HG02885 (cell line): ENCODE measurements around the gene LATS1.
A peak's percentile ranks its signal among the peaks of the same experiment; 100 is the strongest.
"Not testable (repeated sequence)": the region's sequence is repeated elsewhere in the genome, so short reads cannot be mapped to it uniquely, and the experiment has no call there.

Experiments
- ATAC-seq: cut with Tn5 transposase; IDR thresholded peaks from one replicate; pipeline ENCODE4 v1.9.1; 2021; ENCODE audit warnings: mild to moderate bottlenecking; ENCODE audit not compliant: unreplicated experiment, poor library complexity

The LATS1 gene

DNA sequence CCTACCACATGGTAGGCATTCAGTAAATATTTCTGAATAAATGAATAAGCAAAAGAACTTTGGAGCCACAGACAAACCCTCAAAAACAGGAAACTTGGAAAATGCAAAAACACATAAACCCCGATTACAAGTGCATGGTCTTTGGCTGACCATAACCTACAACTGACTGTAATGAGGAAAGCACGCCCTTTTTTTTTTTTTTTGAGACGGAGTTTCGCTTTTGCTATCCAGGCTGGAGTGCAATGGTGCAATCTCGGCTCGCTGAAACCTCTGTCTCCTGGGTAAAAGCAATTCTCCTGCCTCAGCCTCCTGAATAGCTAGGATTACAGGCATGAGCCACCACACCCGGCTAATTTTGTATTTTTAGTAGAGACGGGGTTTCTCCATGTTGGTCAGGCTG lies 11.9 kb upstream of the LATS1 start:
- no peak for ATAC-seq

DNA sequence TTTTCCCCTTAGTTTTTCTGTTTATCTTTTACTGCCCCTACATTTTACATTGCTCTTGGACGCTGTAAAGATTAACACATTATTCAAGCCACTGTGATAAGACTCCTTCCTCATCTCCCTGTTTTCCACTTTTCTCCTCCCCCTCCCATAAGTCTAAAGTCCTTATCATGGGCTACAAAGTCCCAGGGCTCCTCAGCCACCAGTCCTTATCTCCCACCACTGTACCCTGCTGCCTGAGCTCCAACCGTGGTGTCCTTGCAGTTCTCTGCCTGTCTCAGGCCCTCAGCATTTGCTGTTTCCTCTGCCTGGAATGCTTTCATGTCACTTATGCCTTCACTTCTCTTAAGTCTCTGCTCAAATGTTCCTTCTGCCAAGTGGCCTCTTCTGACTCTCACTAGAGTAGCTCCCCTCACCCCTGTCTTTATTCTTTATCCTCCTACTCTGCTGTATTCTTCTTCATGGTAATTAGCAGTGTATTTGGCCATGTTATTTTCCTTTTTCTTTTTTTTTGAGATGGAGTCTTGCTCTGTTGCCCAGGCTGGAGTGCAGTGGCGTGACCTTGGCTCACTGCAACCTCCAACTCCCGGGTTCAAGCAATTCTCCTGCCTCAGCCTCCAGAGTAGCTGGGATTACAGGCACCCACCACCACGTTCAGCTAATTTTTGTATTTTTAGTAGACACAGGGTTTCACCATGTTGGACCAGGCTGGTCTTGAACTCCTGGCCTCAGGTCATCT lies 10.8 kb upstream of the LATS1 start:
- ATAC-seq = no peak

DNA sequence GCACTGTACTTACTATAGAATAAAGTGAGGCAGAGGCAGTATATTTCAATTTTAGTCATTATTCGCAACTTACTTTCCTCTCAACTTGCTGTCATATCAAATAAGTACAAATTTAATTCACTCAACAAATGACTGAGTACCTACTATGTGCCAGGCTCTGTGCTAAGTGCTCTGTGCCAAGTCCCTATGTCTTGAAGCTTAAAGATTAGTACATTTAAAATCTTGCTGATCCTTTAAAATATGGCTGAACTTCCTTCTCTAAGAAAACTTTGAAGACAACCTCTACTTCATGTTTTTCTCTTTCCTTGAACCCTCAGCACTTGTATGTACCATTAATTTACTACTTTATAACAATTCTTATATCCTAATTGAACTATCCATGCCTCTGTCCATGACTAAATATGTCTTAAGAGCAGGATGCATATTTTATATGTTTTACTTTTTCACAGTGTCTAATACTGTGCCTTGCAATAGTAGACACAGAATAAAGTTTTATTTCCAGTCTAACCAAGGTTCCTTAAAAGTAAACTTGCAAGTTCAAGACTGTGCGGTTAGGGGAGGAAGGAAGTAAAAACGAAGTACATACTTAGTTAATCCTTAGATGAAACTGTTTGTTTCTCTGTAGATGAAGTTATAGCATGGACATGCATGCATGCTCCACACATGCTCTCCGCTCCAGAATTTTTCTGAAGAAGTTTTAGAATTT lies 10.0 kb upstream of the LATS1 start:
- no peak for ATAC-seq

DNA sequence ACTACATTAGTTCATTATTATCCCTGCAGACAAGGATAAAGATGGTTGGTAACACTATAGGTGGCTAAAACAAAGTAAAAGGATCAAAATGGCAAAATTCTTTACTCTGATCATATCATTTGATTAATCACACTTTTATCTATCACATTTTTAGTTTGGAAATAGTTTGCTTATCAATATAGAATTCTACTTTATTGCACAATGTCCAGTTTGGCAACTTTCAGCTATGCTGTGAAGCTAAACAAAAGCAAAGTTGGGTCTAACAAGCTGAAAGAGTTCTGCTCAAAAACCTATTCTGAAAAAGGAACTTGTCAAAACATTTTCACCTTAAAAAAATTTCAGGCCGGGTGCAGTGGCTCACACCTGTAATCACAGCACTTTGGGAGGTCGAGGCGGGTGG lies 7.9 kb upstream of the LATS1 start:
- ATAC-seq = no peak

DNA sequence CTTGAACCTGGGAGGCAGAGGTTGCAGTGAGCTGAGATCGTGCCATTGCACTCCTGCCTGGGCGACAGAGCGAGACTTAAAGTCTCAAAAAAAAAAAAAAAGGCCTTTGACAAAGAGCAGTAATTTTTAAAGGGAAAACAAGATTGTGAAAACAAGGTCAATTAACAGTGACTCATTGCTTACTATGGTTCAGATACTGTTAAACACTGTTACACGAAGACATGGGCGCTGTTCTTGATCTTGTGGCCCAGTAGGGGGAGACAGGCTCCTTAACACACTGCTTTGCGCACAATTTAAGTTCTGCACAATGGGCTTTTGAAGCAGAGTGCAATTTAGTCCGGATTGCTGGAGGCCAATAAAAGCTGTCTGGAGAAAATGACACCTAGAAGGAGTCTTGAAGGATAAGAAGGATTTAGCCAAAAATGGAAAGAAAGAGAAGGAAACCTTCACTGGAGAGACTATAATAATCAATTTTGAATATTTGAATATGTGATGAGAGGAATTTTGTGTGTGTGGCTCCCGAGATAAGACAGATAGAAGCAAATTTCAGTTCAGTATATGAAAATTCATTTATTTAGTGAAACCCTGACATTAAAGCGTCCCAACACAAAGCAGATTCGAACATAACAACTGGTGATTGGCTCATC lies 6.0 kb upstream of the LATS1 start:
- peak; percentile 45 for ATAC-seq

DNA sequence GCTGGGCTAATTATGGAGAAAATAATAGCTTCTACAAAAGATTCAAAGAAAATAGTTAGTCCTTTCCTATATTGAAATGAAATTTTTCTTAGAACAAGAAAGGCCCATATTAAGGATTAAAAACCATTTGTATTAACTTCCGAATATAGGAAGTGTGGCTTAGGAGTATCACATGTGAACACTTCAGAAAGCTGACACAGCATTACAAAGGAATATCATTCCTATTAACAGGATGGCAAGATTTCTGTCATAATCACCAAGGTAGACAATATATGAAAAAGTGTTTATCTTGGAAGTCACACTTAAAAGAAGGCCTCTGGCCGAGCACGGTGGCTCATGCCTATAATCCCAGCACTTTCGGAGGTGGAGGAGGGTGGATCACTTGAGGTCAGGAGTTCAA lies 5.4 kb upstream of the LATS1 start:
- no peak for ATAC-seq

DNA sequence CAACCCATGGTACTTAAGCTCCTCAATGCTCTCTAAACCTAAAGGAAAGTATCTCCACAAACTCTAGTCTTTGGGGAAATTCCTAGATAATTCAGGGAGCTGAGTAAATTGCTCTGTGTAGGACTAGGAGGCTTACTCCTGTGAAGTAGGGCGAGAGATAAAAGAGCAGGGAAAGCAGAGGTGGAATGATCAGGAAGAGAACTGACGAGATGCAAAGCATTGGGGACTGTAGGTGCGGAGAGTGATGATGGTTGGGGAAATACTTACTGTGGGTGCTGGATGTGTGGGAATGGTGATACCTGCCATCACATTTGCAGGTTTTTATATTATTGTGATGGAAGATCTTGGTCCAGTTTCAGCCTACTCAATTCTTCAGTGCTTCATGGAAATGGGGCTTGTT lies 1.6 kb upstream of the LATS1 start:
- ATAC-seq = no peak

DNA sequence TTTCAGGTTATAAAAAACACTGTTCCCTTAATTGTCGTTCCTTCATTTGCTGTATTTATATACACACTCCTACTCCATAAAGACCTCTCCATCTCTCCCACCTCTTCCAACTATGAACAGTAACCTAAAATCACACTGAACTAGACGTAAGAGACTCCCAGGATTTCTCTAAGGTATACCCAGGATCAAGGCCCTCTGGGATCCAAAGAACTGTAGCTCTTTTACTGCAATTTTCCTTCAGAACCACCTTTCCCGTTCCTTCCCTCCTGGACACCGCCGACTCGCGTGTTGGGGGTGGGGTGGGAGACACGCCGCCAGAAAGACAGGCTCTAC lies 680 bp downstream of the LATS1 start:
- no peak for ATAC-seq

DNA sequence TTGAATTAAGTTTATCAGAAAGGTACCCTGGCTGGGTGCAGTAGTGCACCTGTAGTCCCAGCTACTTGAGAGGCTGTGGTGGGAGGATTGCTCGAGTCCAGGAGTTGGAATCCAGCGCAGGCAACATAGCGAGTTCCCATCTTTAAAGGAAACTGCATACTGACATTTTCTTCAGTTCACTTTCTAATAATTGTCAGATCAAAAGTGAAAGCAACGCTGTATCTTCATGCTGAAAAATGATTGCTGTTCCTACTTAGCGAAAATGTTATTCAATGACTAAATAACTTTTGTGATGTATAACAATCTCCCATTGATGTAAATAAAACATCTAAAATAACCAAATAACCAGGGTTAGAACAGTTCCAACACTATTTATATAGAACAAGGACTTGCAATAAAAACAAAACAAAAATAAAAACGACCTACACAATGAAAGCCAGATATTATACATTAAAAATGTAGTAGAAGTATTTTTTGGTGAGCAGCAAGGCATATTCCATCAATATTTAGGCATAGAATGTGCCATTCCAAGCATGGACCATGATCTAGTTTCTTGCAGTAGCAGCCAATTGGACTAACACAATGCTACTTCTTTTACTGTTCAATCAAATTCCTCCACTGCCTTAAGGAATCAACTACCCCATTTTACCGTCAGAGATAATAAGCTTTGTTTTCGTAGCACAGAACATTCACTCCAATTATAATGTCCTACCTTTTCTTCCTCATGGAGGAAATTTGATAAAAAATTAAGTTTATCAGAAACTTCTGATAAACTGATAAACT lies 1.5 kb downstream of the LATS1 start:
- ATAC-seq = no peak

DNA sequence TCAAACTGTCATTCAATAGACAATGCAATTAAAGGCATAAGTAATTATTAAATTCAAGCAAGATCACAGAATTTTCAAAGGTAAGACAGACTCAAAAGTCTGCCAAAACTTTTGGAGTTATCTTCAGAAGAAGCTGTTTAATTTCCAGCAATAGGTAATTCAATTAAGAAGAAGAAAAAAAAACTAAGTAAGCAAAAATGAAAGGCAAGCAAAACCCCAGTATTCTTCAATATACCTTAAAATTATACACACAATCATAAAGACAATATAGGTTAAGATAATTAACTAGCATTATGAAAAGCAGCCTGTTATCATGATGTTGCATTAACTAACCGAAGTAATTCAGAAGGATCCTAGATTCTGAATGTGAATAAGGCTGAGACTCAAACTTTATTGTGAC lies 3.5 kb downstream of the LATS1 start:
- no peak for ATAC-seq

DNA sequence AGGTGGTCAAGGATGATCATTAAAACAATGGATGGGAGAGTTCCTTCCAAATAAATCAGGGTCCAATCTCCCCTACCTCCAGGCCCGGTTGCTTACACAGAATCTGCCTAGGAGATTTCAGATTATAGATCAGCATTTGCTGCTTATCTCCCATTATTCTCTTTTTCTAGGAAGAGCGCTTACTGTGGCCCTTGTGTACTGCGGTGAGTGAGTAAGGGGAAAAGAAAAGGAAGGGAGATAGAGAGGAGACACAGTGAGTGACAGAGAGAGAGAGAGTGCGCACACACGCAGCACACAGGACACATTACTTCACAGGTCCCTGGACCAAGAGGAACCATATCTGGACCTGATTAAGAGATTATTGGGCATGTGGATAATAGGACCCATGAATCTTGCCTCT lies 6.2 kb downstream of the LATS1 start:
- no peak for ATAC-seq

DNA sequence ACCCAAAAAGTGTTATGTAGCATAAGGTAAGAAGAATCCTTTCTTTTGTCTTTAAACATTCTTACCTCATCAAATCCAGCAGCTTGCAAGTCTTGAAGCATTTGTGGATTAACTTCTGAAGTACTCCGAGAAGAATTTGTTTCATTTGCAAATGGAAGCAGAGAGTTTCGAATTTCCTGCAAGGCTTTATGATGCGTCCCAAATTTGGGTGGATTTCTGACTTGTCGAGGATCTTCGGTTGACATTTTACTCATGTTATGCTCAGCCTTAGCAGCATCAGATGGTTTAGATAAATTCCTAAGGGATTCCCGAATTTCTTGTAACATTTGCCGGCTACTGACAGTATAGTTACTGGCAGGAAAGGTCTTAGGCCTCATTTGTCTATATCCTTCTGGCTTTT lies 16.2 kb downstream of the LATS1 start:
- ATAC-seq = no peak

DNA sequence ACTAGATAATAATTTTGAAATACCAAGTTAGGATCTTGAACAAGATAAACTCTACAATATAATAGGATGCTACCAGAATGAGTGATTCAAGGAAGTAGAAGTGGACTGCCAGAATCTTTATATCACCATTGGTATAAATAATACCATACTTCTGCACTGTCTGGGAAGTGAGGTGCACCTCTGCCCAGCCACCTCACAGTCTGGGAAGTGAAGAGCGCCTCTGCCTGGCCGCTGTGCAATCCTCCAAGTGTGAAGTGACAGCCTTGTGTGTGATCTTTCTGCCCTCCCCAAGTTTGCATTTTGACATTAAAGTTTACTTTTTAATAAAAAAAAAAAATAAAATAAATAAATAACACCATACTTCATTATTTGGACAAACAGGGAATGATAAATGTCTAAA lies 18.8 kb downstream of the LATS1 start:
- no peak for ATAC-seq

DNA sequence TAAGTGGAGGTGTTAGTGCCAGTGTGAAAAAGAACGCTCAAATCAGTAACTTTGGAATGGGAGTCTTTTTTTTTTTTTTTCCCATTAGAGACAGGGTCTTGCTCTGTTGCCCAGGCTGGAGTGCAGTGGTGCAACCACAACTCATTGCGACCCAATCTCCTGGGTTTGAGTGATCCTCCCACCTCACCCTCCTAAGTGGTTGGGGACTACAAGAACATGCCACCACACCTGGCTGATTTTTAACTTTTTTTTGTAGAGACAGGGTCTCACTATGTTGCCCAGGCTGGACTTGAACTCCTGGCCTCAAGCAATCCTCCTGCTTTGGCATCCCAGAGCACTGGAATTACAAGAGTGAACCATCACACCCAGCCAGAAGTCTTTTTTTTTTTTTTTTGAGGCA lies 19.7 kb downstream of the LATS1 start:
- no peak for ATAC-seq

DNA sequence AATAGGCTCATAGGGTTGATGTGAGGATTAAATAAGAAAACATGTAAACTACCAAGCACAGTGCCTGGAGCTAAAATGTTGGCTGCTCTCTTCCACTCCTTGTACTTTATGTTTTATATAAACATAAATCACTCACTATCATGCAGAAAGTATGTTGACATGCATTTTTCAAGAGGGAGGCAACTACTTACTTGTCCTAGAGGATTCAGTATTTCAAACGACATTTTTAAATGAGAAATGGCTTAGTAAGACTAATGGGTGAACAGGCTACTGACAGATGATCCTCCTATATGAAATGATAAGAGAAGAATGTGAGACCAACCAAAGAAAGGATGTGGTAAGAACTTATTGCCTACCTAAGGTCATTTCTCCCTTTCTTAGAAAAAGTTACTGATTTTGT lies 21.0 kb downstream of the LATS1 start:
- ATAC-seq = no peak

DNA sequence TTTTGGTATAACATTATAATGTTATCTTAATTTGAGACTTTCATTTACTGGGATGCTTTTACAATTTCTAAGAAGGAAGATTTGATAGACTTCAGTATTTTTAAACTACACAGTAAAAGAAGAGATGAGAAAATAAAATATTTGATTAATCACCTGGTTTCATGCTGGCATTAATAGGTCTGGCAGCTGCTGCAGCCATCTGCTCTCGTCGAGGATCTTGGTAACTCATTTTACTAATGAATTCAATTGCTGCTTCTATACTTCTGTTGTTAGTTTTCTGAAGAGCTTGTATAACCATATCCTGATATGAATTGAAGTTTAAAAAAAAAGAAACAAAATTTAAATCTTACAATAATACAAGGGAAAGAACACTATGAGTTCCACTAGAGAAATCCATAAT lies 23.0 kb downstream of the LATS1 start:
- ATAC-seq = no peak

DNA sequence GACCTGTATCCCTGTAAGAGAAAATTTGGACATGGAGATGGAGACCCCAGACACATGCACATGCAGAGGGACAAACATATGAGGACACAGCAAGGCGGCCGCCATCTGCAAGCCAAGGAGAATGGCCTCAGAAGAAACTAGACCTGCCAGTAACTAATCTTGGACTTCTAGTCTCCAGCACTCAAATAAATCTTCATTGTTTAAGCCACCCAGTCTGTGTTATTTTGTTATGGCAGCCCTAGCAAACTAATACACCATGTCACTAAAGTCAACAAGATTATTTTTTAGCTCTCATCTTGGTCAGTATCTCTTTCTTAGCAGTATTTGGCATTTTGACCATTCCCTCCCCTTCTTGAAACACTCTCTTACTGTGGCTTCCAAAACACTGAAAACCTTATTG lies 26.7 kb downstream of the LATS1 start:
- no peak for ATAC-seq

DNA sequence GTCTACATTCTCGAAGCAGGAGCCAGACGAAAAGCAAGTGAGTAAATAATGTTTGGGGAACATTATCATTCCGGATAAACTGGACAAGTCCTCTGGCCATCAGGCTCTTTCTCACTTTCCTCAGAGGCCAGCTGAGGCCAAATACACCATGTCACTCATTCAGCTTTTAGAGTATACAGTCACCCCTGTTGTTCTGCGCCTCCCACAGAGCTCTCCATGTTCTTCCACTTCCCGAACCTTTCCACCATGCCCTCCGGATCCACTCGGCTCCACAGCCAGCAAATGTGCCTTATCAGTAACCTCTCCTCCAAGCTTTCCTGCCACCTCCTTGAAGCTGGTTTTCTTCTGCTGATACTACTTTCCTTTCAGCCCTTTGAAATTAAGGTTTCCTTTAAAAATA lies 31.7 kb downstream of the LATS1 start:
- ATAC-seq = no peak

DNA sequence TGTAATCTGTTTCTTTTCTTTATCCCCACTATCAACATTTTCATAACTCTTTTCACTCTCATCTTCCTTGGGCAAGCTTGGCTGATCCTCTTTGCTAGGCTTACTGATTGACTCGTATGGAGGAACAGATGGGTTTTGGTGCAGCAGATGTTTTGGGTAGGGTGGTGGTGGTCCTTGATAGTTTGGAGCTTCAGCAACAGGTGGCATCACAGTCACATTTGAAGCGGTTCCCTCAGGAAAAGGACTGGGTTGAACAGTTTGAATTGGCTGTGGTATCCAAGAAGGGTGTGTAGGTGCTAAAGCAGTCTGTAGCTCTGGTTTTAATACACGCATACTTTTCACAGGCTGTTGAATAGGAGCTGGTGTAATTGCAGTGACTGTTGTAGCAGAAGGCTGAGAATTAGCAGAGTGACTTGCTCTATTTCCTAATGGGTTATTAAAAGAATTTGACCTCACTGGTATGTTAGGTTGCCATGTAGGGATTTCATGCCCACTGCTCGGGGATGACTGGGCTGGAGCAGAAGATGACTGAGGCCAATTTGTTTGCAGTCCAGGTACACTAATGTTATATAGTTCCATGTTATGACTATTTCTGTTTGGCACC lies 34.5 kb downstream of the LATS1 start:
- ATAC-seq = no peak

DNA sequence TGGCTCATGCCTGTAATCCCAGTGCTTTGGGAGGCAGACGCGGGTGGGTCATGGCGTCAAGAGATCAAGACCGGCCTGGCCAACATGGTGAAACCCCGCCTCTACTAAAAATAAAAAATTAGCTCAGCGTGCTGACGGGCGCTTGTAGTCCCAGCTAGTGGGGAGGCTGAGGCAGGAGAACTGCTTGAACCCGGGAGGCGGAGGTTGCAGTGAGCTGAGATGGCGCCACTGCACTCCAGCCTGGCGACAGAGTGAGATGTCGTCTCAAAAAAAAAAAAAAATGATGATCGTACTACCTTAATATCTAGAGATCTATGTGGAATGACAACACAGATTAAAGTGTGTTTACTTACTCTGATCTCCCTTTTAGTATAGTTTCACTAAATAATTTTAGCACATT lies 36.1 kb downstream of the LATS1 start:
- not testable (repeated sequence) for ATAC-seq

DNA sequence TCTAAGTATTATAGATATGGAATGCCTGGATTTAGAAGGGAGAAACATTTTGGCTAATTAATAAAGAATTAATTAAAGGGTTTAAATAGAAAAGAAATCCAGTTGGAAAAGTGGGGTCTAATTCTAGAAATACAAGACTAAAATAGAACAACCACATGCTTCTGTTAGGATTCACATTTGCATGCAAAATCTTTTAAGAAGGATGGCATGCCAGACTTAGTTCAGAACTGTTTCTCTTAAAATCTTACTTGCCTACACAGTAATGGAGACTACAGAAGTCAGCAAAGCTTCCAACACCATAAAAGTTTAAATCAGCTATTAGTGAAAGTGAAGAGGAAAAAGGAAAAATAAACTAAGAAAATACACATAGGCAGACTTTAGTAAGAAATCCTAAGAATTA lies 36.7 kb downstream of the LATS1 start:
- ATAC-seq = no peak
